H9 (cell line): ENCODE results near the gene OSBPL10. TPM values are rescaled to one million over a fixed set of nuclear protein-coding genes. Genes with fewer than 3 reads are reported as not detected.
A peak's percentile ranks its signal among the peaks of the same experiment; 100 is the strongest.

Source experiments
- DNase-seq: peaks from one replicate; pipeline ENCODE4 v3.0.0-alpha.2; 2017
- H2AFZ ChIP-seq: one replicate; pipeline ENCODE4 v1.6.1; 2013; ENCODE audit warnings: mild to moderate bottlenecking, low read length, control low read depth, moderate library complexity
- H2AK5ac ChIP-seq: 2 replicates; pipeline ENCODE4 v1.6.1; 2013; ENCODE audit warnings: low read length, control low read depth, mixed read lengths; ENCODE audit not compliant: insufficient read length
- H2BK120ac ChIP-seq: one replicate; pipeline ENCODE4 v1.6.1; 2013; ENCODE audit warnings: low read depth, mild to moderate bottlenecking, low read length, control low read depth, inconsistent platforms; ENCODE audit not compliant: poor library complexity, severe bottlenecking
- H2BK12ac ChIP-seq: 2 replicates; pipeline ENCODE4 v1.6.1; 2013; ENCODE audit warnings: low read length, control low read depth, mixed read lengths, low read depth; ENCODE audit not compliant: insufficient read length
- H2BK15ac ChIP-seq: 2 replicates; pipeline ENCODE4 v1.6.1; 2013; ENCODE audit warnings: low read depth, low read length, control low read depth
- H2BK20ac ChIP-seq: one replicate; pipeline ENCODE4 v1.6.1; 2013; ENCODE audit warnings: low read depth, mild to moderate bottlenecking, low read length, control low read depth, inconsistent platforms; ENCODE audit not compliant: poor library complexity, severe bottlenecking
- H2BK5ac ChIP-seq: 2 replicates; pipeline ENCODE4 v1.6.1; 2013; ENCODE audit warnings: low read length, control low read depth, mixed read lengths; ENCODE audit not compliant: insufficient read length
- H3K14ac ChIP-seq: 2 replicates; pipeline ENCODE4 v1.6.1; 2013; ENCODE audit warnings: low read length, control low read depth; ENCODE audit not compliant: insufficient read depth
- H3K18ac ChIP-seq: 2 replicates; pipeline ENCODE4 v1.6.1; 2013; ENCODE audit warnings: low read depth, mild to moderate bottlenecking, mixed read lengths, low read length, control low read depth; ENCODE audit not compliant: insufficient read length
- H3K23ac ChIP-seq: 2 replicates; pipeline ENCODE4 v1.6.1; 2013; ENCODE audit warnings: low read length, control low read depth, mixed read lengths, low read depth; ENCODE audit not compliant: insufficient read length
- H3K23me2 ChIP-seq: 2 replicates; pipeline ENCODE4 v1.6.1; 2013; ENCODE audit warnings: low read depth, mild to moderate bottlenecking, mixed read lengths, low read length, control low read depth; ENCODE audit not compliant: insufficient read length, poor library complexity, severe bottlenecking
- H3K27ac ChIP-seq: 2 replicates; pipeline ENCODE4 v1.5.1; 2013; ENCODE audit warnings: low read length, control low read depth, mixed read lengths, low read depth; ENCODE audit not compliant: insufficient read length
- H3K27me3 ChIP-seq: 2 replicates; pipeline ENCODE4 v1.6.1; 2013; ENCODE audit warnings: low read length, control low read depth, inconsistent platforms; ENCODE audit not compliant: insufficient read depth
- H3K4ac ChIP-seq: 2 replicates; pipeline ENCODE4 v1.6.1; 2013; ENCODE audit warnings: low read depth, mild to moderate bottlenecking, control low read depth, inconsistent platforms, low read length, moderate library complexity
- H3K4me1 ChIP-seq: 2 replicates; pipeline ENCODE4 v1.6.1; 2013; ENCODE audit warnings: low read length, control low read depth, inconsistent platforms; ENCODE audit not compliant: insufficient read depth
- H3K4me2 ChIP-seq: 2 replicates; pipeline ENCODE4 v1.6.1; 2013; ENCODE audit warnings: low read length, control low read depth, mixed read lengths; ENCODE audit not compliant: insufficient read length, insufficient read depth
- H3K56ac ChIP-seq: 2 replicates; pipeline ENCODE4 v1.6.1; 2013; ENCODE audit warnings: low read depth, mild to moderate bottlenecking, mixed read lengths, low read length, control low read depth; ENCODE audit not compliant: insufficient read length
- H3K79me1 ChIP-seq: 2 replicates; pipeline ENCODE4 v1.6.1; 2013; ENCODE audit warnings: low read depth, mild to moderate bottlenecking, moderate library complexity, low read length, control low read depth, inconsistent platforms; ENCODE audit not compliant: insufficient read depth, poor library complexity, severe bottlenecking
- H3K79me2 ChIP-seq: 2 replicates; pipeline ENCODE4 v1.6.1; 2013; ENCODE audit warnings: low read length, control low read depth, inconsistent platforms; ENCODE audit not compliant: insufficient read depth
- H3K9ac ChIP-seq: 2 replicates; pipeline ENCODE4 v1.6.1; 2013; ENCODE audit warnings: low read length, control low read depth, mixed read lengths; ENCODE audit not compliant: insufficient read length; ENCODE audit errors: extremely low read depth
- H3K9me3 ChIP-seq: one replicate; pipeline ENCODE4 v1.6.1; 2013; ENCODE audit warnings: low read depth, low read length, inconsistent platforms; ENCODE audit not compliant: control insufficient read depth
- H3T11ph ChIP-seq: one replicate; pipeline ENCODE4 v1.6.1; 2013; ENCODE audit warnings: mild to moderate bottlenecking, low read length, control low read depth, inconsistent platforms
- H4K20me1 ChIP-seq: one replicate; pipeline ENCODE4 v1.6.1; 2013; ENCODE audit not compliant: control insufficient read depth, insufficient read length, insufficient read depth
- H4K5ac ChIP-seq: 2 replicates; pipeline ENCODE4 v1.6.1; 2013; ENCODE audit warnings: low read depth, mild to moderate bottlenecking, mixed read lengths, low read length, control low read depth; ENCODE audit not compliant: insufficient read length
- H4K8ac ChIP-seq: replicated peaks from 2 replicates; pipeline ENCODE4 v1.6.1; 2013; ENCODE audit warnings: low read length, control low read depth, mixed read lengths, low read depth; ENCODE audit not compliant: insufficient read length
- H4K91ac ChIP-seq: 2 replicates; pipeline ENCODE4 v1.6.1; 2013; ENCODE audit warnings: low read depth, mild to moderate bottlenecking, moderate library complexity, mixed read lengths, low read length, control low read depth; ENCODE audit not compliant: insufficient read length
- H3K27ac Mint-ChIP-seq, 3 experiments: 2 replicates in 2 of 3; 3 replicates in 1 of 3; pipeline ENCODE4 v1.8.0; 2020 to 2021; ENCODE audit warnings: mixed read lengths in 3 of 3, mild to moderate bottlenecking in 1 of 3, moderate library complexity in 1 of 3
- H3K27me3 Mint-ChIP-seq: 2 replicates; pipeline ENCODE4 v1.8.0; 2021; ENCODE audit warnings: low read depth, mild to moderate bottlenecking, moderate library complexity, mixed read lengths
- H3K36me3 Mint-ChIP-seq, 3 experiments: 2 replicates in 2 of 3; 3 replicates in 1 of 3; pipeline ENCODE4 v1.8.0; 2020 to 2021; ENCODE audit warnings: low read depth in 3 of 3, mixed read lengths in 3 of 3; ENCODE audit not compliant: insufficient read depth in 1 of 3
- H3K4me1 Mint-ChIP-seq, 2 experiments: 2 replicates each; pipeline ENCODE4 v1.8.0; 2020; ENCODE audit warnings: mixed read lengths in 2 of 2
- H3K4me3 Mint-ChIP-seq, 2 experiments: 2 replicates in 1 of 2; 3 replicates in 1 of 2; pipeline ENCODE4 v1.8.0; 2020 to 2021; ENCODE audit warnings: mild to moderate bottlenecking in 2 of 2, mixed read lengths in 2 of 2, moderate library complexity in 1 of 2
- H3K9me3 Mint-ChIP-seq, 2 experiments: 2 replicates in 1 of 2; 3 replicates in 1 of 2; pipeline ENCODE4 v1.8.0; 2020; ENCODE audit warnings: mild to moderate bottlenecking in 2 of 2, mixed read lengths in 2 of 2, moderate library complexity in 1 of 2
- CTCF ChIP-seq: fragments of 200-600 bp; sonication (generic); conservative IDR thresholded peaks from 3 replicates; pipeline ENCODE4 v1.8.0; 2021; ENCODE audit warnings: antibody characterized with exemption, mild to moderate bottlenecking
- WGBS: extraction: QIAGEN DNeasy Blood & Tissue Kit; methylation state at CpG from one replicate; pipeline ENCODE4 v1.1.7; 2013; ENCODE audit warnings: missing lambda C conversion rate, low lambda C conversion rate, mixed read lengths; ENCODE audit not compliant: insufficient read length; ENCODE audit errors: extremely low coverage; 5-methylcytosine and 5-hydroxymethylcytosine counted together
- total RNA-seq: library from RNA; stranded (reverse); gene quantifications from 2 replicates; pipeline ENCODE4 v1.2.1, GENCODE V29; 2021

Gene OSBPL10
- total RNA-seq, 1 experiment from 2014 or later, result 42.7 TPM

DNA sequence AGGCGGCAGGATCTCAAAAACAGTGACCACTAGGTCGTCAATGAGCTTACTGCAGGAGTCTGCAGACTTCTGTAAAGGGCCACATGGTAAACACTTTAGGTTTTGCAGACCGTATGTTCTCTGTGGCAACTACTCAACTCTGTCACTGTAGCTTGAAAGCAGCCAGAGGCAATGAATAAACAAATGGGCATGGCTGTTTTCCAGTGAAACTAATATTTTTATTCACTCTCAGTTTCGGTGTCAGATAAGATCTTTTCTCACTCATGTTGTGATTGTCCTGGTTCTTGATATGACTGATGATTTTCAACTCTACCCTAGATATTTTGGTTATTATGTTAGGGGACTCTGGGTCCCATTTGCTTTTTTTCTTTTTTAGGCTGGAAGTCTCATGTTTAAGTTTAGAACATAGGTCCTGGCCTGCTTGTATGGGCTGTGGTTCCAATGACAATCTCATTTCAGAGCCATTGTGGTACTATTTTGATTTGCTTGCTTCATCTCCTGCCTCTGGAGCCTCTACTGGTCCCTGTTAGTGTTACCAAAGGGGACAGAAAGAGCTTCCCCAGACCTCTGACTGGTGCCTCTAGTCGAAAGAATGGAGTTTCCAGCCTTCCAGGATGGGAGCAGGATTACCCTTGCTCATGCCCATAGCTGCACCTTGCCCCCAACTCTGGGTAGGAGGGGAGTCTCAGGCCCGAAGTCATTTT, 226.3 kb downstream of the OSBPL10 start:
- H2BK20ac ChIP-seq, result no peak overlapping the region
- H2BK5ac ChIP-seq, result no peak overlapping the region
- Mint-ChIP-seq H3K36me3 (peaks cover 10 to 25% (median 13%) of the 10 kb centered on the region in 3 experiments), H3K27ac (peak overlapping the region in 1 of 3 experiments; percentile 65; a peak in 1 of 7 replicates), H3K27me3 (no peaks in the 10 kb centered on the region), H3K4me1 (peaks cover 22% of the 10 kb centered on the region in 2 experiments), H3K9me3 (peaks cover 12 to 15% of the 10 kb centered on the region in 2 experiments), H3K4me3 (no peak overlapping the region)
- no peak overlapping the region for H3K14ac ChIP-seq
- H3K23ac ChIP-seq, result no peak overlapping the region
- H3K79me2 ChIP-seq, result no peaks in the 10 kb centered on the region
- no peak overlapping the region for H3K4ac ChIP-seq
- TF ChIP-seq CTCF, result no peak
- H2AFZ ChIP-seq, result no peak overlapping the region
- no peaks in the 10 kb centered on the region for H4K20me1 ChIP-seq
- H2BK120ac ChIP-seq, result no peak overlapping the region
- H4K5ac ChIP-seq, result no peak overlapping the region
- H3K79me1 ChIP-seq, result no peaks in the 10 kb centered on the region
- H3K9me3 ChIP-seq, result no peaks in the 10 kb centered on the region
- no peak overlapping the region for H4K8ac ChIP-seq
- H3K9ac ChIP-seq, result no peak overlapping the region
- H2AK5ac ChIP-seq, result no peak overlapping the region
- H4K91ac ChIP-seq, result no peak overlapping the region
- no peak overlapping the region for H3K18ac ChIP-seq
- no peak overlapping the region for H3K4me2 ChIP-seq
- H3K56ac ChIP-seq, result no peak overlapping the region
- no peaks in the 10 kb centered on the region for H3K4me1 ChIP-seq
- H3K27me3 ChIP-seq, result no peaks in the 10 kb centered on the region
- H2BK15ac ChIP-seq, result no peak overlapping the region
- H2BK12ac ChIP-seq, result no peak overlapping the region
- no peak overlapping the region for H3T11ph ChIP-seq
- WGBS, result no CpG with 5 or more reads among the region's 6 CpGs
- no peaks in the 10 kb centered on the region for H3K23me2 ChIP-seq
- DNase-seq, result no peak
- no peak overlapping the region for H3K27ac ChIP-seq
